GM12878 (cell line): ENCODE measurements around the gene SAMD15. TPM values are rescaled to one million over a fixed set of nuclear protein-coding genes. Genes with fewer than 3 reads are reported as not detected.

Experiments used
- ATAC-seq: fragments of 200-7000 bp; cut with Tn5 transposase; 3 replicates; pipeline ENCODE4 v1.9.1; 2020; ENCODE audit warnings: mild to moderate bottlenecking, moderate library complexity
- BruUV-seq: library from RNA; stranded (reverse); fragments of 400-500 nt; replicated peaks from 2 replicates; lab custom pipeline; 2021; lab: Mats Ljungman, UMichigan
- CTCF ChIA-PET: fragments of 300-600 bp; sonication (Branson Sonifier 250); formaldehyde crosslinking; extraction: SDS; loops from one replicate; lab custom pipeline; 2021; ENCODE audit warnings: inconsistent platforms; lab: Yijun Ruan, JAX
- POLR2A ChIA-PET: fragments of 350-600 bp; formaldehyde crosslinking; extraction: SDS; loops from one replicate; lab custom pipeline; 2021; ENCODE audit warnings: inconsistent platforms; lab: Charles Lee
- RAD21 ChIA-PET: fragments of 300-600 bp; sonication (Branson Sonifier 250); formaldehyde crosslinking; loops from one replicate; lab custom pipeline; 2023; ENCODE audit warnings: antibody characterized with exemption; ENCODE audit not compliant: unreplicated experiment; lab: Charles Lee
- SMC1A ChIA-PET: fragments of 300-600 bp; sonication (Branson Sonifier 250); formaldehyde crosslinking; loops from one replicate; lab custom pipeline; 2023; ENCODE audit not compliant: unreplicated experiment, uncharacterized antibody; lab: Charles Lee
- DNase-seq: peaks from one replicate; pipeline ENCODE4 v3.0.0-alpha.2; 2011; ENCODE audit warnings: low read depth, low spot score
- FAIRE-seq: peaks from 3 replicates; lab custom pipeline; 2011; peaks lifted over from hg19 to GRCh38; lab: Jason Lieb, UNC
- H2AFZ ChIP-seq: 2 replicates; pipeline ENCODE4 v1.6.0; 2011; ENCODE audit warnings: low read depth, low read length, control low read depth; ENCODE audit not compliant: control insufficient read depth
- H3K27ac ChIP-seq: 2 replicates; pipeline ENCODE4 v1.5.1; 2011; ENCODE audit warnings: control low read depth; ENCODE audit not compliant: control insufficient read depth, insufficient read depth
- H3K27me3 ChIP-seq, 2 experiments: replicated peaks in 1 of 2; 2 replicates each; pipeline versions ENCODE4 v1.6.0 to v1.6.1; 2011; ENCODE audit warnings: low read length in 1 of 2; ENCODE audit not compliant: control insufficient read depth in 2 of 2, insufficient read depth in 2 of 2
- H3K36me3 ChIP-seq, 2 experiments: 2 replicates each; pipeline ENCODE4 v1.5.1; 2011; ENCODE audit warnings: low read length in 1 of 2; ENCODE audit not compliant: control insufficient read depth in 2 of 2, insufficient read depth in 2 of 2
- H3K4me1 ChIP-seq: 2 replicates; pipeline ENCODE4 v1.6.1; 2011; ENCODE audit warnings: mild to moderate bottlenecking, low read length, moderate library complexity, mixed read lengths; ENCODE audit not compliant: control insufficient read depth, insufficient read depth
- H3K4me2 ChIP-seq: 2 replicates; pipeline ENCODE4 v1.6.0; 2011; ENCODE audit warnings: control low read depth; ENCODE audit not compliant: control insufficient read depth, insufficient read depth
- H3K4me3 ChIP-seq: fragments of 200-600 bp; sonication (generic); 2 replicates; pipeline ENCODE4 v1.5.1; 2016
- H3K79me2 ChIP-seq: 2 replicates; pipeline ENCODE4 v1.6.0; 2011; ENCODE audit warnings: low read length; ENCODE audit not compliant: control insufficient read depth, insufficient read depth
- H3K9ac ChIP-seq: 2 replicates; pipeline ENCODE4 v1.8.0; 2011; ENCODE audit warnings: low read length, control low read depth, mixed read lengths; ENCODE audit not compliant: control insufficient read depth, insufficient read depth
- H3K9me3 ChIP-seq: replicated peaks from 3 replicates; pipeline ENCODE4 v1.5.1; 2011; ENCODE audit warnings: mild to moderate bottlenecking, low read length; ENCODE audit not compliant: control insufficient read depth, insufficient read depth
- H4K20me1 ChIP-seq: 2 replicates; pipeline ENCODE4 v1.6.0; 2011; ENCODE audit not compliant: control insufficient read depth, insufficient read depth
- ASH2L ChIP-seq: fragments of 300-600, 200-600 bp; sonication (generic); IDR thresholded peaks from 2 replicates; pipeline ENCODE4 v1.6.1; 2017; ENCODE audit warnings: low read depth, mild to moderate bottlenecking, borderline replicate concordance
- E2F4 ChIP-seq: IDR thresholded peaks from 2 replicates; pipeline ENCODE4 v1.6.1; 2012; ENCODE audit warnings: low read depth, low read length, improper control_type of control experiment
- EED ChIP-seq: sonication (generic); IDR thresholded peaks from 2 replicates; pipeline ENCODE4 v1.6.1; 2016; ENCODE audit warnings: antibody characterized with exemption, low read depth
- GATAD2B ChIP-seq: fragments of 450-650 bp; conservative IDR thresholded peaks from 2 replicates; pipeline ENCODE4 v1.6.1; 2017; ENCODE audit warnings: low read depth, mild to moderate bottlenecking, moderate library complexity
- LARP7 ChIP-seq: fragments of 450-650 bp; IDR thresholded peaks from 2 replicates; pipeline ENCODE4 v1.6.1; 2017; ENCODE audit warnings: mild to moderate bottlenecking
- NR2C1 ChIP-seq: fragments of 450-650 bp; IDR thresholded peaks from 2 replicates; pipeline ENCODE4 v1.6.1; 2017; ENCODE audit warnings: antibody characterized with exemption, mild to moderate bottlenecking, moderate library complexity
- NRF1 ChIP-seq: conservative IDR thresholded peaks from 2 replicates; pipeline ENCODE4 v1.6.1; 2011; ENCODE audit warnings: mild to moderate bottlenecking, low read depth, low read length, improper control_type of control experiment
- REST ChIP-seq: IDR thresholded peaks from 2 replicates; pipeline ENCODE4 v1.6.1; 2012; ENCODE audit warnings: mild to moderate bottlenecking, low read depth, low read length
- RUNX3 ChIP-seq: IDR thresholded peaks from 2 replicates; pipeline ENCODE4 v1.6.1; 2012; ENCODE audit warnings: low read length, inconsistent platforms
- SMAD5 ChIP-seq: IDR thresholded peaks from 2 replicates; pipeline ENCODE4 v1.6.1; 2016; ENCODE audit warnings: antibody characterized with exemption, low read depth
- SMARCA5 ChIP-seq: fragments of 450-650 bp; IDR thresholded peaks from 2 replicates; pipeline ENCODE4 v1.6.1; 2017; ENCODE audit warnings: mild to moderate bottlenecking
- SREBF1 ChIP-seq: IDR thresholded peaks from 2 replicates; pipeline ENCODE4 v1.6.1; 2012; ENCODE audit warnings: mild to moderate bottlenecking, low read length
- TAF1 ChIP-seq: IDR thresholded peaks from 2 replicates; pipeline ENCODE4 v1.6.1; 2011; ENCODE audit warnings: mild to moderate bottlenecking, low read depth, low read length, borderline replicate concordance
- TCF7 ChIP-seq: IDR thresholded peaks from 2 replicates; pipeline ENCODE4 v1.6.1; 2014; ENCODE audit warnings: antibody characterized with exemption, borderline replicate concordance
- ZBTB11 ChIP-seq: fragments of 450-650 bp; formaldehyde crosslinking; IDR thresholded peaks from 2 replicates; pipeline ENCODE4 v1.5.0; 2022; ENCODE audit warnings: mild to moderate bottlenecking, missing genetic modification characterization
- ZNF217 ChIP-seq: fragments of 450-650 bp; IDR thresholded peaks from 2 replicates; pipeline ENCODE4 v1.6.1; 2017; ENCODE audit warnings: antibody characterized with exemption, mild to moderate bottlenecking
- WGBS: methylation state at CpG from one replicate; pipeline ENCODE4 v1.1.6; 2016; ENCODE audit warnings: low lambda C conversion rate; ENCODE audit not compliant: insufficient replicate concordance, insufficient coverage; ENCODE audit errors: missing lambda C conversion rate; 5-methylcytosine and 5-hydroxymethylcytosine counted together
- in situ Hi-C: fragments of 300-500 bp; cut with MboI; formaldehyde crosslinking; loops from 9 replicates; pipeline ENCODE4 v1.14.3; 2018; ENCODE audit warnings: mixed read lengths
- intact Hi-C: fragments of 100-400 bp; cut with micrococcal nuclease; formaldehyde crosslinking; loops from one replicate; pipeline ENCODE4 v1.14.2; 2022; ENCODE audit not compliant: unreplicated experiment
- polyA plus RNA-seq, 11 experiments: library from polyadenylated mRNA; depleted of rRNA in 4 of 11; unstranded in 6 of 11; stranded (reverse) in 5 of 11; fragments of >200 nt; fragmentation: Nextera tagmentation in 4 of 11; fragmentation: Illumina TruSeq in 1 of 11; extraction: Ambion mirVana in 4 of 11; extraction: Trizol in 1 of 11; gene quantifications; 1 replicate in 1 of 11; 2 replicates in 10 of 11; pipeline versions ENCODE4 v1.2.1 to v1.2.3, GENCODE V29; 2011 to 2016; ENCODE audit warnings: inconsistent platforms in 2 of 11, missing spikeins in 2 of 11, low read depth in 1 of 11
- total RNA-seq, 4 experiments: library from RNA; depleted of rRNA in 3 of 4; stranded (reverse); fragments of >200 nt in 3 of 4; fragmentation: Illumina TruSeq in 1 of 4; extraction: Trizol in 1 of 4; gene quantifications; 2 replicates each; pipeline versions ENCODE4 v1.2.1 to v1.2.3, GENCODE V29; 2013 to 2021
- TF ChIP-seq, protein P1 (sequence below): fragments of 450-650 bp; IDR thresholded peaks from 2 replicates; pipeline ENCODE4 v1.6.1; 2017; ENCODE audit warnings: borderline replicate concordance

The SAMD15 gene
- total and polyA plus RNA-seq, 10 of the 15 experiments (the other 5 are each of a cell fraction or from before 2014, with no cell fraction given): 0.33 to 2.0 (median 0.97) TPM

- H3K4me3 ChIP-seq: no peak overlapping the region
- SMC1A ChIA-PET: interaction anchor here (1.1 kb wide), 1 partner anchor 15 kb away, joined by 3 read pairs; no protein-coding TSS in a partner anchor
- no peak for FAIRE-seq
- no peak for TF ChIP-seq SMAD5
- TF ChIP-seq EED: no peak
- no peak for TF ChIP-seq ZBTB11 (CRISPR knock-in tag)
- no peak for TF ChIP-seq SREBF1
- no peak for TF ChIP-seq GATAD2B
- no peak for TF ChIP-seq NR2C1
- no peak for TF ChIP-seq LARP7
- no peak for TF ChIP-seq TAF1
- TF ChIP-seq, protein P1, sequence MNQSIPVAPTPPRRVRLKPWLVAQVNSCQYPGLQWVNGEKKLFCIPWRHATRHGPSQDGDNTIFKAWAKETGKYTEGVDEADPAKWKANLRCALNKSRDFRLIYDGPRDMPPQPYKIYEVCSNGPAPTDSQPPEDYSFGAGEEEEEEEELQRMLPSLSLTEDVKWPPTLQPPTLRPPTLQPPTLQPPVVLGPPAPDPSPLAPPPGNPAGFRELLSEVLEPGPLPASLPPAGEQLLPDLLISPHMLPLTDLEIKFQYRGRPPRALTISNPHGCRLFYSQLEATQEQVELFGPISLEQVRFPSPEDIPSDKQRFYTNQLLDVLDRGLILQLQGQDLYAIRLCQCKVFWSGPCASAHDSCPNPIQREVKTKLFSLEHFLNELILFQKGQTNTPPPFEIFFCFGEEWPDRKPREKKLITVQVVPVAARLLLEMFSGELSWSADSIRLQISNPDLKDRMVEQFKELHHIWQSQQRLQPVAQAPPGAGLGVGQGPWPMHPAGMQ: no peak
- TF ChIP-seq TCF7: no peak
- TF ChIP-seq REST: no peak
- TF ChIP-seq SMARCA5: no peak
- no peak for TF ChIP-seq ZNF217
- TF ChIP-seq NRF1: no peak
- no peak for TF ChIP-seq ASH2L
- TF ChIP-seq RUNX3: no peak
- TF ChIP-seq E2F4: no peak
Measured at GRCh38 chr14:77340389-77340788, 36.8 kb upstream of the SAMD15 start.

More at GRCh38 chr14:77340389-77340788, 36.8 kb upstream of the SAMD15 start:
- Histone ChIP-seq H3K27me3 (no peaks in the 10 kb centered on the region), H3K79me2 (no peaks in the 10 kb centered on the region), H3K36me3 (peaks cover 7 to 16% of the 10 kb centered on the region in 2 experiments), H3K4me1 (no peaks in the 10 kb centered on the region), H2AFZ (no peak overlapping the region), H4K20me1 (no peaks in the 10 kb centered on the region), H3K4me2 (no peak overlapping the region), H3K9ac (no peak overlapping the region), H3K27ac (no peak overlapping the region), H3K9me3 (no peaks in the 10 kb centered on the region)
- no peak for ATAC-seq
- 92% methylated on average over 4 of the region's 4 CpGs for WGBS
- RAD21 ChIA-PET: no interaction called here
- CTCF ChIA-PET: interaction anchor here (1.5 kb wide), 1 partner anchor 24 kb away, joined by 5 read pairs; no protein-coding TSS in a partner anchor
- POLR2A ChIA-PET: no interaction called here
- in situ Hi-C loops: no loop called here
- intact Hi-C loops: no loop called here
- no TSS peak for BruUV-seq
- no peak for DNase-seq
